ENCODE measurements around the gene CRTC2. TPM values are rescaled to one million over a fixed set of nuclear protein-coding genes. Genes with fewer than 3 reads are reported as not detected.

The CRTC2 gene
- total and polyA plus RNA-seq, 2 experiments from 2014 or later = 10.6 to 20.7 TPM

- Histone ChIP-seq H3K4me2 (peak overlapping the region; percentile 76), H3K27ac (ENCODE audit: low read depth) (peak overlapping the region; percentile 97), H3K4me3 (peak overlapping the region; percentile 62), H2AFZ (no peak overlapping the region), H3K27me3 (ENCODE audit: insufficient read depth) (no peaks in the 10 kb centered on the region), H3K9me2 (ENCODE audit: insufficient read depth) (no peaks in the 10 kb centered on the region), H3F3A (replicated peaks; ENCODE audit: low read depth) (peaks cover 27% of the 10 kb centered on the region; the same call in 1 of the 2 replicates), H3K79me2 (replicated peaks; ENCODE audit: insufficient read depth) (peaks cover 28% of the 10 kb centered on the region), H3K36me3 (ENCODE audit: insufficient read depth) (no peaks in the 10 kb centered on the region; the same call in 1 of the 2 replicates), H3K4me1 (ENCODE audit: insufficient read depth) (peaks cover 28% of the 10 kb centered on the region), H4K20me1 (replicated peaks; ENCODE audit: insufficient read depth) (no peaks in the 10 kb centered on the region)
- H3K4me3 Mint-ChIP-seq = peak overlapping the region; percentile 81
- no peak for TF ChIP-seq EZH2 (IDR thresholded peaks at IDR 0.05; ENCODE audit: low read depth, unreplicated experiment)
- TF ChIP-seq ZNF331 (CRISPR knock-in tag; IDR thresholded peaks at IDR 0.05; ENCODE audit: low read depth) = no peak
- TF ChIP-seq ZNF114 (CRISPR knock-in tag; IDR thresholded peaks at IDR 0.05) = no peak
- TF ChIP-seq, protein P1, sequence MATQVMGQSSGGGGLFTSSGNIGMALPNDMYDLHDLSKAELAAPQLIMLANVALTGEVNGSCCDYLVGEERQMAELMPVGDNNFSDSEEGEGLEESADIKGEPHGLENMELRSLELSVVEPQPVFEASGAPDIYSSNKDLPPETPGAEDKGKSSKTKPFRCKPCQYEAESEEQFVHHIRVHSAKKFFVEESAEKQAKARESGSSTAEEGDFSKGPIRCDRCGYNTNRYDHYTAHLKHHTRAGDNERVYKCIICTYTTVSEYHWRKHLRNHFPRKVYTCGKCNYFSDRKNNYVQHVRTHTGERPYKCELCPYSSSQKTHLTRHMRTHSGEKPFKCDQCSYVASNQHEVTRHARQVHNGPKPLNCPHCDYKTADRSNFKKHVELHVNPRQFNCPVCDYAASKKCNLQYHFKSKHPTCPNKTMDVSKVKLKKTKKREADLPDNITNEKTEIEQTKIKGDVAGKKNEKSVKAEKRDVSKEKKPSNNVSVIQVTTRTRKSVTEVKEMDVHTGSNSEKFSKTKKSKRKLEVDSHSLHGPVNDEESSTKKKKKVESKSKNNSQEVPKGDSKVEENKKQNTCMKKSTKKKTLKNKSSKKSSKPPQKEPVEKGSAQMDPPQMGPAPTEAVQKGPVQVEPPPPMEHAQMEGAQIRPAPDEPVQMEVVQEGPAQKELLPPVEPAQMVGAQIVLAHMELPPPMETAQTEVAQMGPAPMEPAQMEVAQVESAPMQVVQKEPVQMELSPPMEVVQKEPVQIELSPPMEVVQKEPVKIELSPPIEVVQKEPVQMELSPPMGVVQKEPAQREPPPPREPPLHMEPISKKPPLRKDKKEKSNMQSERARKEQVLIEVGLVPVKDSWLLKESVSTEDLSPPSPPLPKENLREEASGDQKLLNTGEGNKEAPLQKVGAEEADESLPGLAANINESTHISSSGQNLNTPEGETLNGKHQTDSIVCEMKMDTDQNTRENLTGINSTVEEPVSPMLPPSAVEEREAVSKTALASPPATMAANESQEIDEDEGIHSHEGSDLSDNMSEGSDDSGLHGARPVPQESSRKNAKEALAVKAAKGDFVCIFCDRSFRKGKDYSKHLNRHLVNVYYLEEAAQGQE (IDR thresholded peaks at IDR 0.05; ENCODE audit: unreplicated experiment) = no peak
- TF ChIP-seq, protein P2, sequence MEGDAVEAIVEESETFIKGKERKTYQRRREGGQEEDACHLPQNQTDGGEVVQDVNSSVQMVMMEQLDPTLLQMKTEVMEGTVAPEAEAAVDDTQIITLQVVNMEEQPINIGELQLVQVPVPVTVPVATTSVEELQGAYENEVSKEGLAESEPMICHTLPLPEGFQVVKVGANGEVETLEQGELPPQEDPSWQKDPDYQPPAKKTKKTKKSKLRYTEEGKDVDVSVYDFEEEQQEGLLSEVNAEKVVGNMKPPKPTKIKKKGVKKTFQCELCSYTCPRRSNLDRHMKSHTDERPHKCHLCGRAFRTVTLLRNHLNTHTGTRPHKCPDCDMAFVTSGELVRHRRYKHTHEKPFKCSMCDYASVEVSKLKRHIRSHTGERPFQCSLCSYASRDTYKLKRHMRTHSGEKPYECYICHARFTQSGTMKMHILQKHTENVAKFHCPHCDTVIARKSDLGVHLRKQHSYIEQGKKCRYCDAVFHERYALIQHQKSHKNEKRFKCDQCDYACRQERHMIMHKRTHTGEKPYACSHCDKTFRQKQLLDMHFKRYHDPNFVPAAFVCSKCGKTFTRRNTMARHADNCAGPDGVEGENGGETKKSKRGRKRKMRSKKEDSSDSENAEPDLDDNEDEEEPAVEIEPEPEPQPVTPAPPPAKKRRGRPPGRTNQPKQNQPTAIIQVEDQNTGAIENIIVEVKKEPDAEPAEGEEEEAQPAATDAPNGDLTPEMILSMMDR (conservative IDR thresholded peaks at IDR 0.05; ENCODE audit: low read depth in 2 of 2) = no peak
- no peak for TF ChIP-seq STAT1 (IDR thresholded peaks at IDR 0.05; ENCODE audit: unreplicated experiment)
- TF ChIP-seq, protein P3, sequence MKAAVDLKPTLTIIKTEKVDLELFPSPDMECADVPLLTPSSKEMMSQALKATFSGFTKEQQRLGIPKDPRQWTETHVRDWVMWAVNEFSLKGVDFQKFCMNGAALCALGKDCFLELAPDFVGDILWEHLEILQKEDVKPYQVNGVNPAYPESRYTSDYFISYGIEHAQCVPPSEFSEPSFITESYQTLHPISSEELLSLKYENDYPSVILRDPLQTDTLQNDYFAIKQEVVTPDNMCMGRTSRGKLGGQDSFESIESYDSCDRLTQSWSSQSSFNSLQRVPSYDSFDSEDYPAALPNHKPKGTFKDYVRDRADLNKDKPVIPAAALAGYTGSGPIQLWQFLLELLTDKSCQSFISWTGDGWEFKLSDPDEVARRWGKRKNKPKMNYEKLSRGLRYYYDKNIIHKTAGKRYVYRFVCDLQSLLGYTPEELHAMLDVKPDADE (IDR thresholded peaks at IDR 0.05) = no peak
- TF ChIP-seq ZNF462 (CRISPR knock-in tag; IDR thresholded peaks at IDR 0.05) = no peak
- no peak for TF ChIP-seq EZH2phosphoT487 (IDR thresholded peaks at IDR 0.05; ENCODE audit: unreplicated experiment)
- TF ChIP-seq JUNB (IDR thresholded peaks at IDR 0.05; ENCODE audit: unreplicated experiment) = no peak
- no peak for TF ChIP-seq CREB1 (CRISPR knock-in tag; IDR thresholded peaks at IDR 0.05; ENCODE audit: low read depth)
- no peak for TF ChIP-seq POLR2AphosphoS5 (IDR thresholded peaks at IDR 0.05; ENCODE audit: low read depth)
- no peak for TF ChIP-seq NANOG (IDR thresholded peaks at IDR 0.05; ENCODE audit: borderline replicate concordance)
- H3K36me3 Mint-ChIP-seq (ENCODE audit: low read depth) = peaks cover 35% of the 10 kb centered on the region
- peak; percentile 3 for ATAC-seq
- H3K9me3 Mint-ChIP-seq = peaks cover 4% of the 10 kb centered on the region; the same call in 1 of the 3 replicates
- peak overlapping the region; percentile 97 for H3K27ac Mint-ChIP-seq
- DNase-seq (ENCODE audit: low spot score) = peak; percentile 79
- H3K27me3 Mint-ChIP-seq (ENCODE audit: insufficient read depth, low read depth, poor library complexity) = peaks cover 17% of the 10 kb centered on the region
- peaks cover 21% of the 10 kb centered on the region for H3K4me1 Mint-ChIP-seq
These were observed 9.6 kb upstream of the CRTC2 start for GRCh38 chr1:153968000-153968363.
